CD14-positive monocyte (primary cell): ENCODE measurements around the gene APC. TPM values are rescaled to one million over a fixed set of nuclear protein-coding genes. Genes with fewer than 3 reads are reported as not detected.
A peak's percentile ranks its signal among the peaks of the same experiment; 100 is the strongest.

Experiments
- DNase-seq, 3 donors: peaks; one replicate each; pipeline ENCODE4 v3.0.0-alpha.2; 2011 to 2022
- H2AFZ ChIP-seq: 2 replicates; pipeline ENCODE4 v1.6.0; 2012; ENCODE audit warnings: mild to moderate bottlenecking, low read depth, low read length, inconsistent platforms; ENCODE audit not compliant: insufficient read depth, poor library complexity, severe bottlenecking
- H3K27ac ChIP-seq, 2 donors: 1 replicate in 1 of 2; 2 replicates in 1 of 2; pipeline ENCODE4 v1.5.1; 2012 to 2013; ENCODE audit warnings: low read length in 2 of 2, control low read depth in 1 of 2, inconsistent platforms in 1 of 2, low read depth in 1 of 2, mild to moderate bottlenecking in 1 of 2
- H3K27me3 ChIP-seq, 2 donors: one replicate each; pipeline versions ENCODE4 v1.6.0 to v1.6.1; 2011 to 2013; ENCODE audit warnings: low read length in 2 of 2; ENCODE audit not compliant: control insufficient read depth in 2 of 2, insufficient read depth in 2 of 2
- H3K36me3 ChIP-seq, 2 donors: replicated peaks in 1 of 2; 1 replicate in 1 of 2; 2 replicates in 1 of 2; pipeline versions ENCODE4 v1.5.1 to v1.6.1; 2012 to 2013; ENCODE audit warnings: low read length in 2 of 2, control low read depth in 1 of 2, inconsistent platforms in 1 of 2, mild to moderate bottlenecking in 1 of 2; ENCODE audit not compliant: insufficient read depth in 2 of 2, control insufficient read depth in 1 of 2
- H3K4me1 ChIP-seq, 2 donors: 1 replicate in 1 of 2; 2 replicates in 1 of 2; pipeline versions ENCODE4 v1.5.1 to v1.6.1; 2012 to 2013; ENCODE audit warnings: low read length in 2 of 2, control low read depth in 1 of 2, inconsistent platforms in 1 of 2, mild to moderate bottlenecking in 1 of 2, moderate library complexity in 1 of 2; ENCODE audit not compliant: insufficient read depth in 2 of 2, control insufficient read depth in 1 of 2
- H3K4me2 ChIP-seq: replicated peaks from 2 replicates; pipeline ENCODE3; 2012; ENCODE audit warnings: low read length, moderate library complexity, mild to moderate bottlenecking; ENCODE audit not compliant: poor library complexity, severe bottlenecking; ENCODE audit errors: extremely low read depth
- H3K4me3 ChIP-seq, 3 experiments: fragments of 200-600 bp in 1 of 3; sonication (generic) in 1 of 3; replicated peaks in 1 of 3; 1 replicate in 2 of 3; 2 replicates in 1 of 3; pipeline ENCODE4 v1.5.1; 2011 to 2013; ENCODE audit warnings: low read length in 3 of 3, mild to moderate bottlenecking in 3 of 3, control low read depth in 2 of 3, low read depth in 2 of 3, inconsistent platforms in 1 of 3, moderate library complexity in 1 of 3
- H3K79me2 ChIP-seq: 2 replicates; pipeline ENCODE4 v1.6.0; 2012; ENCODE audit warnings: mild to moderate bottlenecking, control low read depth, inconsistent platforms, low read length, moderate library complexity; ENCODE audit not compliant: insufficient read depth
- H3K9ac ChIP-seq: 2 replicates; pipeline ENCODE4 v1.6.0; 2017; ENCODE audit warnings: low read length, mild to moderate bottlenecking; ENCODE audit not compliant: insufficient read depth, poor library complexity, severe bottlenecking
- H3K9me3 ChIP-seq, 2 donors: replicated peaks in 1 of 2; 1 replicate in 1 of 2; 2 replicates in 1 of 2; pipeline versions ENCODE4 v1.5.1 to v1.6.1; 2012 to 2013; ENCODE audit warnings: low read length in 2 of 2, control low read depth in 1 of 2; ENCODE audit not compliant: control insufficient read depth in 1 of 2, insufficient read depth in 1 of 2
- H4K20me1 ChIP-seq: 2 replicates; pipeline ENCODE4 v1.6.0; 2012; ENCODE audit warnings: mild to moderate bottlenecking, low read length, control low read depth, moderate library complexity; ENCODE audit not compliant: insufficient read depth
- H3K27ac Mint-ChIP-seq, 7 donors: one replicate each; pipeline ENCODE4 v1.8.0; 2020; ENCODE audit warnings: mild to moderate bottlenecking in 7 of 7, mixed read lengths in 7 of 7, moderate library complexity in 6 of 7, inconsistent platforms in 2 of 7
- H3K27me3 Mint-ChIP-seq, 3 donors: one replicate each; pipeline ENCODE4 v1.8.0; 2021 to 2022; ENCODE audit warnings: low read depth in 3 of 3, mild to moderate bottlenecking in 3 of 3, mixed read lengths in 3 of 3, moderate library complexity in 3 of 3, inconsistent platforms in 1 of 3
- H3K36me3 Mint-ChIP-seq, 2 donors: one replicate each; pipeline ENCODE4 v1.8.0; 2020; ENCODE audit warnings: mixed read lengths in 2 of 2, inconsistent platforms in 1 of 2, mild to moderate bottlenecking in 1 of 2
- H3K4me1 Mint-ChIP-seq: one replicate; pipeline ENCODE4 v1.8.0; 2020; ENCODE audit warnings: mild to moderate bottlenecking, mixed read lengths
- H3K4me3 Mint-ChIP-seq, 2 donors: one replicate each; pipeline ENCODE4 v1.8.0; 2020; ENCODE audit warnings: mild to moderate bottlenecking in 2 of 2, mixed read lengths in 2 of 2, moderate library complexity in 1 of 2
- H3K9me3 Mint-ChIP-seq, 7 donors: one replicate each; pipeline ENCODE4 v1.8.0; 2020 to 2022; ENCODE audit warnings: mixed read lengths in 7 of 7, mild to moderate bottlenecking in 6 of 7, moderate library complexity in 6 of 7, inconsistent platforms in 2 of 7
- WGBS: methylation state at CpG from one replicate; pipeline ENCODE4 v1.1.5; 2013; ENCODE audit warnings: missing lambda C conversion rate; ENCODE audit not compliant: insufficient coverage; 5-methylcytosine and 5-hydroxymethylcytosine counted together
- intact Hi-C, 2 donors: fragments of 100-400 bp; cut with micrococcal nuclease; formaldehyde crosslinking; loops; one replicate each; pipeline versions ENCODE4 v1.15.0 to v1.15.1; 2023
- polyA plus RNA-seq, 3 donors: library from polyadenylated mRNA; depleted of rRNA in 1 of 3; unstranded in 2 of 3; stranded (reverse) in 1 of 3; fragments of 300-500 nt in 2 of 3; fragments of >200 nt in 1 of 3; fragmentation: Illumina TruSeq in 2 of 3; gene quantifications; 1 replicate in 2 of 3; 2 replicates in 1 of 3; pipeline ENCODE4 v1.2.3, GENCODE V29; 2012 to 2021
- TF ChIP-seq, protein P1 (sequence below): fragments of 200-600 bp; IDR thresholded peaks from one replicate; pipeline ENCODE4 v1.8.0; 2022; ENCODE audit warnings: antibody characterized with exemption, mild to moderate bottlenecking

Gene APC
- polyA plus RNA-seq, 3 donors, result 6.5 to 13.6 (median 9.0) TPM

DNA sequence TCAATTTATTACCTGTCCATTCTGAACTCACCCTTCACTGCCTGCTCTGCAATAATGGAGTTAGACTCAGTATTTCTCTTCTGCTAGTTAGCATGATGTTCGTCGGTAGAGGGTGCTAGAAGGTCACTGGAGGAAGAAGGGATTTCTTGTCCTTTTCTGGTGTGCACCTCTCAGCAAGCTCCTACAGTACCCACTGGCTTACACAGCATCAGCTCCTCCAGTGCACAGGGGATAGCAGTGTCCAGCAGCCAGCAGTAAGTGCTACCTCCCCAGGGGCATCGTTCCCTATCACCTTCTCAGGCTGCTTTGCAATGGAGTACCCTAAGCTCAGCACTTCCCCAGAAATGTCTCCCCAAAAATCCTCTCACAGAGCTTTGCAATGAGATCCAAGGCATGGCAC, 45.9 kb upstream of the APC start:
- WGBS, result 100% methylated on average over 1 of the region's 3 CpGs
- Histone ChIP-seq H3K27ac (no peak overlapping the region), H3K9ac (no peak overlapping the region), H3K27me3 (peaks cover 8 to 11% of the 10 kb centered on the region in 2 donors), H3K36me3 (no peaks in the 10 kb centered on the region), H3K4me1 (no peaks in the 10 kb centered on the region), H4K20me1 (no peaks in the 10 kb centered on the region), H2AFZ (no peak overlapping the region), H3K4me3 (no peak overlapping the region), H3K9me3 (no peaks in the 10 kb centered on the region), H3K79me2 (no peaks in the 10 kb centered on the region), H3K4me2 (no peak overlapping the region)
- no peaks in the 10 kb centered on the region for H3K36me3 Mint-ChIP-seq
- peaks cover 0 to 3% (median 0%) of the 10 kb centered on the region in 7 donors for H3K9me3 Mint-ChIP-seq
- no peak overlapping the region for H3K27ac Mint-ChIP-seq
- H3K27me3 Mint-ChIP-seq, result peaks cover 5 to 16% (median 11%) of the 10 kb centered on the region in 3 donors
- intact Hi-C loops, result loop anchor here in 1 of 2 donors (10.0 kb wide), 1 partner anchor 63 kb away; no protein-coding TSS in a partner anchor
- TF ChIP-seq, protein P1, sequence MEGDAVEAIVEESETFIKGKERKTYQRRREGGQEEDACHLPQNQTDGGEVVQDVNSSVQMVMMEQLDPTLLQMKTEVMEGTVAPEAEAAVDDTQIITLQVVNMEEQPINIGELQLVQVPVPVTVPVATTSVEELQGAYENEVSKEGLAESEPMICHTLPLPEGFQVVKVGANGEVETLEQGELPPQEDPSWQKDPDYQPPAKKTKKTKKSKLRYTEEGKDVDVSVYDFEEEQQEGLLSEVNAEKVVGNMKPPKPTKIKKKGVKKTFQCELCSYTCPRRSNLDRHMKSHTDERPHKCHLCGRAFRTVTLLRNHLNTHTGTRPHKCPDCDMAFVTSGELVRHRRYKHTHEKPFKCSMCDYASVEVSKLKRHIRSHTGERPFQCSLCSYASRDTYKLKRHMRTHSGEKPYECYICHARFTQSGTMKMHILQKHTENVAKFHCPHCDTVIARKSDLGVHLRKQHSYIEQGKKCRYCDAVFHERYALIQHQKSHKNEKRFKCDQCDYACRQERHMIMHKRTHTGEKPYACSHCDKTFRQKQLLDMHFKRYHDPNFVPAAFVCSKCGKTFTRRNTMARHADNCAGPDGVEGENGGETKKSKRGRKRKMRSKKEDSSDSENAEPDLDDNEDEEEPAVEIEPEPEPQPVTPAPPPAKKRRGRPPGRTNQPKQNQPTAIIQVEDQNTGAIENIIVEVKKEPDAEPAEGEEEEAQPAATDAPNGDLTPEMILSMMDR, result no peak
- no peaks in the 10 kb centered on the region for H3K4me1 Mint-ChIP-seq
- DNase-seq, result peak in 2 of 3 donors; percentile 21 to 45
- H3K4me3 Mint-ChIP-seq, result no peak overlapping the region

DNA sequence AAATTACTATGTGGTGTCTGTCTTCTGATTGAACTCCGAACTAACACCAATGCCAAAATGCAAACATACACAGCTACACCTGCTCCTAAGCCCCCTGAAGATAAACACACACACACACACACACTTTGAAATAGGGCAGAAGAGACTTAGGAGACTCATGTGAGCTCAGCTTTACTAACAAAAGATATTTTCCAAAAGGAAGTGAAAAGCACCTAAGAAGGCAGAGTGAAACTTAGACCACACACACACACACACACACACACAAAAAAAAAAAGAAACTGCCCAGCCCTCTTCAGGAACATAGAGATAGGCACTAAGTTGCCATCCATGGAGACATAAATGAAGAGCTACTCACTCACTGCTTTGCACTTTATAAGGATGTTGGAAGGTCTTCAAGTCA, 45.2 kb upstream of the APC start:
- Histone ChIP-seq H3K36me3 (no peaks in the 10 kb centered on the region), H2AFZ (no peak overlapping the region), H4K20me1 (no peaks in the 10 kb centered on the region), H3K79me2 (no peaks in the 10 kb centered on the region), H3K27me3 (peaks cover 6 to 8% of the 10 kb centered on the region in 2 donors), H3K4me3 (no peak overlapping the region), H3K9me3 (no peaks in the 10 kb centered on the region), H3K4me2 (no peak overlapping the region), H3K4me1 (no peaks in the 10 kb centered on the region), H3K27ac (no peak overlapping the region), H3K9ac (no peak overlapping the region)
- Mint-ChIP-seq H3K9me3 (peaks cover 0 to 3% (median 0%) of the 10 kb centered on the region in 7 donors), H3K4me1 (no peaks in the 10 kb centered on the region), H3K4me3 (no peak overlapping the region), H3K27me3 (peaks cover 6 to 15% (median 9%) of the 10 kb centered on the region in 3 donors), H3K27ac (no peak overlapping the region), H3K36me3 (no peaks in the 10 kb centered on the region)
- DNase-seq, result no peak
- WGBS, result no CpG with 5 or more reads among the region's 1 CpG
- intact Hi-C loops, result loop anchor here in 1 of 2 donors (10.0 kb wide), 1 partner anchor 62 kb away; no protein-coding TSS in a partner anchor
- TF ChIP-seq, protein P1, result no peak
